GOT3 (cell line): ENCODE results near the gene PGA4.
"Not testable (repeated sequence)": the region's sequence is repeated elsewhere in the genome, so short reads cannot be mapped to it uniquely, and the experiment has no call there.

Source experiments
- DNase-seq: peaks from one replicate; lab custom pipeline; 2025; ENCODE audit warnings: mixed read lengths; lab: John Stamatoyannopoulos, UW

Gene PGA4

DNA sequence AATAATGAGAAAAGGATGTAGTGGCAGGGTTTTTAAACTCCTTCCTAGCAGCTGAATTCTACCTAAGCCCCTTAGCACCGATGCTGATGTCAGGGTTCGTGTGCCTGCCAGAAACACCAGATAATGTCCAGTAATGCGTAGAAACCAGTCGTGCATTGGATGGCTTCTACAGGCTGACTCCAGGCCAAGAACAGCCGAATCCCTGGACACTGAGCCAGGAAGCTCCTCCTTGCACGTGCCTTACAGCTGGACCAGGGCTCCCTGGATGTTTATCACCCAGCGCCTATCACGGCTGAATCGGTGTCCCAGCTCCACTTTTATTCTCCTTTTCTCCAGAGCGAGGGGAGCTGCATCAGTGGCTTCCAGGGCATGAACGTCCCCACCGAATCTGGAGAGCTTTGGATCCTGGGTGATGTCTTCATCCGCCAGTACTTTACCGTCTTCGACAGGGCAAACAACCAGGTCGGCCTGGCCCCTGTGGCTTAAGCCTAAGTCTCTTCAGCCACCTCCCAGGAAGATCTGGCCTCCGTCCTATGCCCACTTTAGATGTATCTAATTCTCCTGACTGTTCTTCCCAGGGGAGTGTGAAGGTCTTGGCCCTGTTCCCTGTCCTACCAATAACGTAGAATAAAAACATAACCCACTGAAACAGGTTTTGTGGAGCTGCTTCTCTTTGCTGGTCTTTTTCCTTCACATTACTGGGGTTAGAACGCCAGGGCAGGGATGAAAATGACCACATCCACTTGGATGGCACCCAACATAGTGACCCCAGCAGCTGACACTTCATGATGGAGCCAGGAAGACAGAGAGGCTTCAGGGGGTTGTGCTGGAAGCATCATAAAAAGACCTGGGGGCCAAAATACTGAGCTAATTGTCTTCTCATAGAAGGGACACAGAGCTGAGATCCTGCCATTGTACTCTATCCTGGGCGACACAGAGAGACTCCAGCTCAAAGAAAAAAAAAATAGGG lies 28.9 kb downstream of the PGA4 start:
- not testable (repeated sequence) for DNase-seq

DNA sequence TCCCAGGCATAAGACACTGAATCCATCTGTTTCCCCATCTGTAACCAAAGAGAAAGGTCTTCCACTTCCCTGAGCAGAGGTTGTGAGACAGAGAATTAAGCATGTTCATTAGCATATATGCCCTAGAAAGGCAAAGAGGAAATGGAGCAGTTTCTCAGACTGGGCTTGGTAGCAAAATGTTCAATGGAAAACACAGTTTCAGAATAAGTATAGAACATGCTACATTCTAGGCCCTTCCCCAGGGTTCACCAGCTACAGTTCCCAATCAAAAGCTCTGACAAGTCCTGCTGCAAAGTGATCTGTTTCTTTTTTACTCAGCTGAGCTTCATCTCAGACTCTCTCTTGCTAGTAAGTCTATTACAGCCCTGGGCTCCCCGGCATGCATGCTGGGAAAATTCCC lies 30.2 kb downstream of the PGA4 start:
- DNase-seq = not testable (repeated sequence)

DNA sequence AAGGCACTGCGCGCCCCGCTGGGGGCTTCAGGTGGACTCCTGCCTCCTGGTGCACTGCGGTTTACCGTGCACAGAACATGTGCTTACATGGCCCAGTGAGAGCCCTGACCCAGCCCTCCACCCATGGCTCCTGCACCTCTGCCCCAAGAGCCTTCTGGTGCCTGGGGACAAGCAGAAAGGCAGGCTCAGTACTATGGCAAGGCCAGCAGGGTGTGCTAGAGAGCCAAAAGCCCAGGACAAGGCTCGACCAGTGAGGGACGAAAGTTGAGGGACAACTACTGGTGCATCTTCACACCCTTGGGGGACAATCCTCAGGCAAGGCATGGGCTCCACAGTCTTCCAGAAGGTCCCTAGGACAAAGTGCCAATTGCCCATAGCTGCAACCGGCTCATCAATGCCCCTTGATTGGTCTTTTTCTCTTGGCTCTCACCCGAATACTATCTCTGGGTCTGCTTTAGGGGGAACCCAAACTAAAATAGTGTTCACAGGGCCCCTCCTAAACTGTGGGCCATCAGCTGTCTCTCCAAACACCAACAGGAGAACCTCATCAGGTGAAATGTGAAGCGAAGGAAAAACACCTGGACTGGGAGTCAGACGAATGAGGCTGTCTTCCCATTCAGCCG lies 32.4 kb downstream of the PGA4 start:
- no peak for DNase-seq

DNA sequence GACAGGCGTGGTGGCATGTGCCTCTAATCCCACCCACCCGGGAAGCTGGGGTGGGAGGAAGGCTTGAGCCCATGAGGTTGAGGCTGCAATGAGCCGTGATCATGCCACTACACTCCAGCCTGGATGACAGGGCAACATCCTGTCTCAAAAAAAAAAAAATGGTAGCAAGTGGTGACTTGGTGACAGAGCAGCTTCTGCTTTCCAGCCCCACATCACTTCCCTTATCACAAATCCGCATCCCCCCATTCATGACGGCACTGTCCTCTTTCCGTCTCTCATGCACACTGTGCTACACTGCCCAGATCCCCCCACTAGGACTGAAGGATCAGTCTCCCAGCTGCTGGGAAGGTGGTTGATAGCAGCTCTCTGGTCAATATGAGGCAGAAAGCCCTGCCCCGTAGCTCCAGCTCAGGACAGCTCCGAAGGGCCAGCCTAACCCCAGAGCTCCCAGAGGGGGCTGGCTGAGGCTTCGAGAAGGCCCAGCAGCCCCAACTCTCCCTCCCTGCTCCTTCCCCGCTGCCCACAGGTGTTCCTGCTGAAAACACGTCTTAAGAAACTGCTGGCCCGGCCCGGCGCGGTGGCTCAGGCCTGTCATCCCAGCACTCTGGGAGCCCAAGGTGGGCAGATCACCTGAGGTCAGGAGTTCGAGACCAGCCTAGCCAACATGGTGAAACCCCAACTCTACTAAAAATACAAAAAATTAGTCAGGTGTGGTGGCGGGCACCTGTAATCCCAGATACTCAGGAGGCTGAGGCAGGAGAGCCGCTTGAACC lies 34.7 kb downstream of the PGA4 start:
- no peak for DNase-seq

DNA sequence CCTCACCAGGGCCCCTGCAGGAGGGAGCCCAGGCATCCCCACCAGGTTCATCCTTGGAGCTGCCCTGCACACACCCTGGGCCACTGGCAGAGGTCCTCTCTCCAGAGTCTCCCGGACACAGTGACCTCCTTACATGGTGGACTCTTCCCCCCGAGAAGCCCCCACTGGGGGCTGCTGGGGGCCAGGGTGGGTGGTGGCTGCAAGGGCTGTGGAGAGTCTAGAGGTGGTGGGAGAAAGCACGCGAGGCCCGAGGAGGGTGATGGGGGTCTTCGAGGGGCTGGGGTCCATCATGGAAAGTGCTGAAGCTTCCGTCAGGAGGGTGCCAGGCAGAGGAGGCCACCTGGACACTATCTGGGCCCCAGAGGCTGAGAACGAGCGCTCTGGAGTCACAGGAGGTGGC lies 36.4 kb downstream of the PGA4 start:
- DNase-seq = no peak

DNA sequence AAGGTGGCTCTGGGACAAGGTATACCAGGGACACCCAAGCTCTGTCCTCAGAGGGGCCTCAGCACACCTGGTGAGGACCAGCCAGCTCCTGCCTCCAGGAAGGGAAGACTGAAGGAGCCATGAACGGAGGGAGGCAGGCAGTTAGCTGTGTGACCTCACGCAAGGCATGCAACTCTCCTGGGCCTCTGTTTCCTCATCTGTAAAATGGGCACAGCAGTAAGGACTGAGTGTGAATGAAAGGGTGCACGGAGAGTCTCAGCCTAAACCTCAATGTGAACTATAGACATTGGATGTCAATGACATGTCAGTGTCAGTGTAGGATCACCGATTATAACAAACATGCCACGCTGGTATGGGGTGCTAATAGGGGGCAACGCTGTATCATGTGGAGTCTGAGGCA lies 37.2 kb downstream of the PGA4 start:
- DNase-seq = no peak

DNA sequence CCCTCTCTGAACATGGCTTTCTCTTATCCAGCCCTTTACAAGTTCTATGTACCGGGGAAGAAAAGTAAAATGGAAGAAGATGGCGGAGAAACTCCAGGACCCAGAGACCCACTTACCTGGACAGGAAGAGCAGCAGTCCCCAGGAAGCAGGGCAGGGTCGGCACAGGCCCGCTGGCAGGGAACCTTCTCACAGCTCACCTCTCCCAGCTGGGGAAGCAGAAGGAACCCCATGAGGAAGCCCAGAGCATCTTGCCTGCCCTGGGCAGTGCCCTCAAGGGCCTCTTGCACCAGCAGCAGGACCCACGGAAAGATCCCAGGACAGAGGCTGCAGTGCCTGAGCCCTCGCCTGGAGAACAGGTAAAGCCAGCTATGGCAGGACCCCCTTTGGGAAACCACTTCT lies 42.2 kb downstream of the PGA4 start:
- DNase-seq = no peak

DNA sequence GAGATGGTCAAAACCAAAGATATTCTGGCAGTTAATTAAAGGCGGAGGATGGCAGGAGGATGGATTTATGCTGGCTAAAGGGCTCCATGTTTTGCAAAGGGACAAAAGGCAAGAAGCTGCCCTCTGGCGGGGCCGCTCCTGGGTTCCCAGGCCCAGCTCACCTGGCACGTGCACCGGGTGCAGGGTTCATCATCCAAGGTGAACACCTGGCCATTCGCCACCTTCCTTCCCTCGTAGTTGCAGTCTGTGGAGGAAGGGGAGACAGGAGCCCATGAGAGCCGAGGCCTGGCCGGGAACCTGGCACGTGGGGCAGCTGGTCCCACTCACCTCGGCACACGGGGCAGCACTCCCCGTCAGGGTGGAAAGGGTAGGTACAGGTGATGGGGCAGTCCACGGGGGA lies 42.6 kb downstream of the PGA4 start:
- DNase-seq = no peak

DNA sequence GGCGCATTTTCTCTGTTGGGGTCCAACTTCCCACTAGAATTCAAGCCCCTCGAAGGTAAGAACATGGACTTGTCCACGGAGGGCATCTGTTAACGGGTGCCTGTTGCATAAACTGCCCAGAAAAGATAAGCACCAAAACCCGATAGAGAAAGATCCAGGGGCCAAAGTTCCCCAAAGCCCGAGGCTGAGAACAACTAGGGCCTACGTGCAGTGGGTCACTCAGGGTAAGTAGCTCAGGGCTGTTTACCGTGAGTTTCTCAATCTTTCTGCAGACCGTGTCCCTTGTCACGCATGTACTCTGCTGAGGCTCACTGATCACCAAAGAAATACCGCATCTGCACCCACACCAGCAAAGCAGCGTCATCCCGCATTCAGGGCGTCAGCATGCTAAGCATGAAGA lies 43.2 kb downstream of the PGA4 start:
- no peak for DNase-seq

DNA sequence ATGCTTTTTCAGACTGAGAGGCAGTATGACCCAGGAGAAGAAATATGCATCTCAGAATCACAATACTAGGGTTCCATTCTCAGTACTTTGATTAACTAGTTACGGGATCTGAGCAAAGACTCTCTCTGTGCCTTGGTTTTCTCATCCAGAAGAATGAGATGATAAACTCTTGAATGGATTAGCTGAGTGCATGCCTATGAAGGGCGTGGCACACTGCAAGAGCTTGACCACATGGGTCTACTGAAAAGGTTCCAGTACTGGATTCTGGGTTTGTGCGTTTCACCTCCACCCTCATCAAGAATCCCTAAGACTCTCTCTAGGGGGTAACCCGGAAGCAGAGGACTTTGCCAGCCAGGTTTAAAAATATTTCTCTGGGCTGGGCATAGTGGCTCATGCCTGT lies 44.5 kb downstream of the PGA4 start:
- no peak for DNase-seq

DNA sequence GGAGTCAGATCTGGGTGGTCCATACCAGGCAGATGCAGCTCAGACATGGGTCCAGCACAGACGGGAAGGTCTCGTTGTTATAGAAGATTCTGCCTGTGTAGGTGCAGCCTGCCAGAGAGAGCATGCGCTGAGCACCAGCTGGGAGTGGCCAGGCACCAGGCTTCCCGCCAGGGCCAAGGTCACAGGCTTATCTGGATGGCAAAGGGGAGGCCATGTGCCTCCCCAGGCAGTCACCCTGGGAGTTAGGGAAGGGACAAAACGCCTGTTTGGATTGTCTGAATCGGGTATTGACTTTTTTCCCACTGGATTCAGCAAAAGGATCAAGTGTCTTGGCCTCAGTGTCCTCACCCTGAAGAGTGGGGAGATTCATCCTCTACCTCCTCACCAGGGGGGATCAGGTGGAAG lies 45.3 kb downstream of the PGA4 start:
- no peak for DNase-seq

DNA sequence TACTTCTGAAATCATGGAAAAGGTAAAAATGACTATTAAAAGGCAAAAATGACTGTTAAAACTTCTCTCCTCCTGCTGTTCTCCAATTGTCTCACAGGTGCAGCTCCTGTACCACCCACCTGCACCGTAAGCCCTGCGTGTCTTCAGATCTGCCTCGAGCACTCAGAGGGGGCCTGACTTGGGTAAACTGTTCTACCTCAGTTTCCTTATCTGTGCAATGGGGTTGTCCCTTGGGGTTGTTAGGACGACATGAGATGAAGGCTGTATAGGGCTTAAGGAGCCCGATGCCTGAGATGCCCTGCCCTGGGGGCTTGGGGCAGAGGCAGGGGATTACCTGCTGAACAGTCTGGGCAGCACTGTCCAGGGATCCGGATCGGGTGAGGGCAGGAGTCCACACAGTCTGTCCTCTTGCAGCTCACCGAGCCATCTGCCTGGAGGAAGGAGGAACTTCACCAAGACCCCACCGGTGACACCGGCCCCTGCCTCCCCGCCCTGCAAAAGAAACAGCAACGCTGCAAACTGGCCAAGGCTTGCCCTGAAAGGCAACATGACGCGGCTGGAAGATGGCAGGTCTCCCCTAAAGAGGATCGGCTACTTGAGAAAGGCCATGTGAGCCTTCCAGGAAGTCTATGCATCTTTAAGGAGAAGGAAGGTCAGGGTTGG lies 46.6 kb downstream of the PGA4 start:
- no peak for DNase-seq

DNA sequence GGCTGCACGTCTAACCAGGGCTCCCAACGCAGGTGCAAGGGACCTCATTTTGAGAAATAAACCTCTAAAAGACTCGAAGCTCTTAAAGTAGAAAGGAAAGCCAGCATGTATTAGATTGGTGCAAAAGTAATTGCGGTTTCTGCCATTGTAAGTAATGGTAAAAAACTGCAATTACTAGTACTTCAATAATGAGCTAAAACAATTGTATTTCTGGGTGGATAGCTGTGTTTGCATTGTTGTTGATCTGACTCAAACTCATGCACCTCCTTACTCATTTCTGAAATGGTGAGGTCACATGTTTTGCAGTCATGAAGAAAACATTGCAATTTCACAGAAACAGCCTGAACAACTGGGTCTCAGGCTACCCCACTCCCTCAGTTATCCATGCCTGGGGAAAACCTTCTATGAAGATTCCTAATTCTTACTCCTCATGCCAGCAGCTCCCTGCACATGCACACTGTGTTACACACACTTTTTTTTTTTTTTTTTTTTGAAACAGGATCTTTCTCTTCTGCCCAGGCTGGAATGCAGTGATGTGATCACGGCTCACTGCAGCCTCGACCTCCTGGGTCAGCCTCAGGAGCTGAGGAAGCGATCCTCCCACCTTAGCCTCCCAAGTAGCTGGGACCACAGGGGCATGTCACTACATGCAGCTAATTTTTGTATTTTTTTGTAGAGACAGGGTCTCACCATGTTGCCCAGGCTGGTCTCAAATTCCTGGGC lies 48.4 kb downstream of the PGA4 start:
- DNase-seq = no peak

DNA sequence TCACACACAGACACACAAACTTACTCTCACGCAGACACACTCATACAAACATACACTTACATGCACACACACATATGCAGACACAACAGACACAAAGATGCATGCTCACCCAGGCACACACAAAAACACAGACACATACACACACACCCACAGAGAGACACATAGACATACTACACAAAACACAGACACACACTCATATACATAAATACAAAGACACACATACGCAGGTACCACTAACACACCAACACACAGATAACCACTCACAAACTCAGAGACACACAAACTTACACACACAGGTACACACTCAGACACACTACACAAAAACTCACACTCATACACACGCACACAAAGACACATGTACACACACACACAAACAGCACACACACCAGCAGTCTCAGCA lies 50.6 kb downstream of the PGA4 start:
- no peak for DNase-seq

DNA sequence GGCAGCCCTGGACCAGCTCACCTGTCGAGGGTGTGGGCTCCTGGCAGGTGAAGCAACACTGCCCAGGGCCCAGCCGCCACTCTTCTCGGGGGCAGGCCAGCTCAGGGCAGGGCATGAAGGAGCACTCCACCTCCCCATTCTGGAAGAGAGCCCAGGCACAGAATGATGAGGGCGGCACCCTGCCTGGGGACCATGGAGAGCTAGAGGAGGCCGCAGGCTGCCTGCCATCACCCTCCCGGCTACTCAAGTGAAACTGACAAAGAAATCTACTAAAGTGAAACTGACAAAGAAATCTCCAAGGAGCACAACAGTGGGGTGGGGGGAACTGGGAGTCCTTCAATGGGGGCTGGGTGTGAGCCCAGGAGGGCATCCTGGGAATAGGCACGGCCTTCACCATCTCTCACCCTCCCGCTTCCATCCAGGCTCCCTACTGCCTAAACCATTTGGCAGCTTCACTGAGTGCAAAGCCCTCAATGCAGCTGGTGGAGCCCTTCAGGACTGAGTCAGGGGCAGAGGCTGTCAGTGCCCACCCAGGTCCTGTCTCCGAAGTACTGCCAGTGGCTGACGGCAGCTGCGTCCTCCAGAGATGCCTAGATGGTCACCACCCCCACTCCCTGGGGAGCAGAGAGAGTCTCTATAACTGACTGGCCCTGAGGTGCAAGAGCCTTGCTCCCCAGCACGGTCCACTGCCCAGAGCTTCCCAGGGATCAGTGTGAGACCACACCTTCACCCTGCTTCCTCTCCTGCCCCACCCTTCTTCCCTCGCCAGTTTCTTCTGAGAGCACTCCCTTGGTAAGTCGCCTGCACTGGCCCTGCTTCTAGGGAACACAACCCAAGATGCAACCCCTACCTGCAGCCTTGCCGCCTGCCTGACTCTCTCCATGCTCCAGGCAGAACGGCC lies 51.3 kb downstream of the PGA4 start:
- no peak for DNase-seq

DNA sequence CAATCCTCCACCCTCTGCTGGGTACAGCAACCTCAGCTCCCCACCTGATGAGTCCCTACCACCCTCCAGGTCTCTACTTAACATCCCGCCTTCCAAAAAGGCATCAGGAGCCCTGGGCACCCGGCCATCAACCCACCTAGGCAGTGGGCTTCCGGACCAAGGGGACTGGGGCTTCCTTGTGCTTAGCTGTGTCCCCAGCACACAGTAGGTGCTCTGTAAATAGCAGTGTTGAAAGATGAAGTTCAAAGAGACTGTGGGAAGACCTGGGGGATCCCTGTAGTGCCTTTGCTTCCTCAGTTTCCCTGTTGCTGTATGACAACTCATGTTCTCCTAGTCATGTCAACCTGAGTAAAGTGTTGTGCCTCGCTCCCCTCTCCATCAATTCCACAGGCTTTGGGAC lies 51.9 kb downstream of the PGA4 start:
- no peak for DNase-seq

DNA sequence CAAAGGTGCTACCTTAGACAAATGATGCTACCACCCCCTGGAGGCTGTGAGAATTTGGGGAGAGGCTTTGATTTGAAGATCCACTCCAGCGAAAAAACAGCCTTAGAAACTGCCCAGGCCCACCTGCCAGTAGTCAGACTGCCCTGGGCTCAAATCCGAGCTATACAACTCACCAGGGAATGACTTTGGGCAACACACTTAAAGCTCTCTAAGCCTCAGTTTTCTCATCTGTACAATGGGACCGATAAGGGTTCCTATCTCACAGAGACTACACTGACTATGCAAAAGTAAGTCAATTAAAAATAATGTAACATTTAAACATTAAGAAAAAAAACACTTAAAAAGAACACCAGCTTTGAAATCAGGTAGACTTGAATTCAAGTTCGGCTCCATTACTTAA lies 53.0 kb downstream of the PGA4 start:
- DNase-seq = no peak

DNA sequence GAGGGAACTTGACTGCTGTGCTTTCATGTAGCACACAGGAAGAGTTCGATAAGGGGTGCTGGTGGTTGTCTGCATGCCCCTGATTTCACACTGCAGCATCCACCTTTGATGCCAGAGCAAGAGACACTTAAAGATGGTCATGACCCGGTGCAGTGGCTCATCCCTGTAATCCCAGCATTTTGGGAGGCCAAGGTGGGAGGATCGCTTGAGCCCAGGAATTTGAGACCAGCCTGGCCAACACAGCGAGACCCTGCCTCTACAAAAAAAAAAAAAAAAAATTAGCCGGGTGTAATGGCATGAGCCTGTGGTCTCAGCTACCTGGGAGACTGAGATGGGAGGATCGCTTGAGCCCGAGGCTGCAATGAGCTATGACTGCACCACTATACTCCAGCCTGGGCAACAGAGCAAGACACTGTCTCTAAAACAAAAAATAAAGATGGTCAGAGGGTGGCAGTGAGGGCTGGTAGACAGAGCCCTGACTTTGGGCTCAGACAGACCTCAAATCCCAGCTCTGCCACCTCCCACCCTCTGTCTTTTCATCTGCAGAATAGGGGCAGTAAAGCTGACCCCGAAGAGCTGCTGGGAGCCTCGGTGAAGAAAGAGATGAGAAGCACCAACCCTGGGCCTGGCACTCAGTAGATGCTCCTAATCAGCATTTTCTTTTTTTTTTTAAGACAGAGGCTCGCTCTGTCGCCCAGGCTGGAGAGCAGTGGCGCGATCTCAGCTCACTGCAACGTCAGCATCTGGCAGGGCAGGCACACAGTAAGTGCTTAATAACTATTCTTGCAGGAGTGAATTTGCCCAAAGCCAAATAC lies 55.2 kb downstream of the PGA4 start:
- no peak for DNase-seq

DNA sequence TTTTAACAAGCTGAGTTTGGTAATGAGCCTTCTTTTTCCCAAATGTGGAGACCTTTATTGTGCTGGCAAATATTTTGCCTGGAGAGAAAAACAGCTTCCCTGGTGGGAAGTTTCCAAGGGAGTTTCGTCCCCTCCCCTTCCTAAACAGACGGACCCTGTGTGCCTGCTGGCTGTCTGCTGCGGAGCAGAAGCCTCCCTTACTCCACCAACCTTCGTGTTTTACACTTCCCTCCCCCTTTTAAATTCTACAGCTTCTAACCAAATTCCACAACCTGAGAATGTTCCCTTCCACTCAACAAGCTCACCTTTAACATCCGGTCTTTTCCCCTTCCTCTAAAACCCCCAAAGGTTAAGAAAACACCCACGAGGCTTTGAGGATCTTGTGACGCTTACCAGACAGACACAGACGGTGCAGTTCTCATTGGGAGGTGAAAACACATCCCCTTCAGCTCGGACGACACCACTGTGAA lies 55.9 kb downstream of the PGA4 start:
- no peak for DNase-seq
